GM12891 (cell line): ENCODE data around the gene ZNF576.
A peak's percentile ranks its signal among the peaks of the same experiment; 100 is the strongest.
"Not testable (repeated sequence)": the region's sequence is repeated elsewhere in the genome, so short reads cannot be mapped to it uniquely, and the experiment has no call there.

Experiments
- DNase-seq: peaks from one replicate; pipeline ENCODE4 v3.0.0; 2011; ENCODE audit warnings: low spot score; ENCODE audit not compliant: insufficient read length
- FAIRE-seq: peaks from 2 replicates; lab custom pipeline; 2011; peaks lifted over from hg19 to GRCh38; lab: Jason Lieb, UNC
- PAX5 ChIP-seq: IDR thresholded peaks from 2 replicates; pipeline ENCODE4 v1.6.1; 2011; ENCODE audit warnings: low read length, moderate library complexity, mild to moderate bottlenecking; ENCODE audit not compliant: insufficient read depth, severe bottlenecking
- POLR2A ChIP-seq: IDR thresholded peaks from 2 replicates; pipeline ENCODE4 v1.6.1; 2011; ENCODE audit warnings: low read depth, low read length, control low read depth
- POLR2AphosphoS5 ChIP-seq: IDR thresholded peaks from 2 replicates; pipeline ENCODE4 v1.6.1; 2011; ENCODE audit warnings: low read depth, low read length, control low read depth
- POU2F2 ChIP-seq: IDR thresholded peaks from 2 replicates; pipeline ENCODE4 v1.6.1; 2011; ENCODE audit warnings: low read depth, mild to moderate bottlenecking, control low read depth, low read length, moderate library complexity
- SPI1 ChIP-seq: IDR thresholded peaks from 2 replicates; pipeline ENCODE4 v1.6.1; 2011; ENCODE audit warnings: low read depth, low read length, control low read depth
- TAF1 ChIP-seq: IDR thresholded peaks from 2 replicates; pipeline ENCODE4 v1.6.1; 2011; ENCODE audit warnings: low read depth, low read length, control low read depth

ZNF576 gene

DNA sequence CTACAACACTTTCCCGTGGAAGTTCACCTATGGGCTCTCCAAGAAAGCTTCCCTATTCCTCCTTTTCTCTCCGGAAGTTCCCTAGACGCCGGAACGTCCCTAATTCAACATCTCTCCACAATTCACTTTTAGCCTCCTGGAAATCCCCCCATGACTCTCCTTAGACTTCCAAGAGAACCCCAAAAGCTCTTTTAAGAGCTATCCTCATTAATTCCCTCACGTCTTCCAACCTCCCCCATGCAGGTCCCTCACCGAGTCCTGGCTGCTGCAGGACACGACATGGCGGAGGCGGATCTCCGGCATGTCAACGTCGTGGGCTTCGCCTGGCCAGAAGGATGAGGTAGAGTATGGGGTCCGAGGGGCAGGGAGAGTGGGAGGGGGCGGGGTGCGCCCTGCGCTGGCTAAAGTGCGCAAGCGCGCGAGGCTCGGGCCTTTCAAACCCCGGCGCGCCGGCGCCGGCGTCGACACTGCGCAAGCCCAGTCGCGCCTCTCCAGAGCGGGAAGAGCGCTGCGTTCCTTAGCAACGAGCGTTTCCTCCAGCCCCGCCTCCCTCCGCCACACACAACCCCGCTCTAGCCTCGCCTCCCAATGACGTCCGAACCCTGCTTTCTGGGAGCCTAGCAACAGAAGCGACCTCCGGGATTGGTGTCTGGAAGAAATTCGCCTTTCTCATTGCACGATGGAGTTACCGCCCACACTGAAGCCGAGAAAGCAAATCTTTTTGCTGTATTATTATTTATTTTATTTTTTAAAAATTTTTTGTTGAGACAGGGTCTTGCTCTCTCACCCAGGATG lies 21.0 kb upstream of the ZNF576 start, which contains the start of the genes PINLYP and XRCC1:
Gene PINLYP (plus strand): TSS at position 646 of the 795 bp plus-strand sequence. CDS start 1,391 bp downstream, outside the sequence.
Gene XRCC1 (minus strand): TSS at position 372 of the 795 bp plus-strand sequence. CDS start 69 bp downstream, at position 303.
- DNase-seq (peak; percentile 97), FAIRE-seq (peak; percentile 100)
- TF ChIP-seq POLR2A: no peak
- no peak for TF ChIP-seq TAF1
- no peak for TF ChIP-seq PAX5
- TF ChIP-seq POU2F2: no peak
- no peak for TF ChIP-seq SPI1
- TF ChIP-seq POLR2AphosphoS5: no peak

- no peak for DNase-seq
- no peak for FAIRE-seq
- TF ChIP-seq TAF1 (no peak), POU2F2 (no peak), POLR2AphosphoS5 (no peak), SPI1 (no peak), PAX5 (no peak)
Observed at GRCh38 chr19:43575955-43576878, 20.2 kb upstream of the ZNF576 start.

- FAIRE-seq: no peak
- no peak for DNase-seq
- no peak for TF ChIP-seq POU2F2
- no peak for TF ChIP-seq PAX5
- no peak for TF ChIP-seq TAF1
- no peak for TF ChIP-seq POLR2AphosphoS5
- no peak for TF ChIP-seq SPI1
- TF ChIP-seq POLR2A: no peak
Observed at GRCh38 chr19:43578787-43579186, 17.6 kb upstream of the ZNF576 start.

DNA sequence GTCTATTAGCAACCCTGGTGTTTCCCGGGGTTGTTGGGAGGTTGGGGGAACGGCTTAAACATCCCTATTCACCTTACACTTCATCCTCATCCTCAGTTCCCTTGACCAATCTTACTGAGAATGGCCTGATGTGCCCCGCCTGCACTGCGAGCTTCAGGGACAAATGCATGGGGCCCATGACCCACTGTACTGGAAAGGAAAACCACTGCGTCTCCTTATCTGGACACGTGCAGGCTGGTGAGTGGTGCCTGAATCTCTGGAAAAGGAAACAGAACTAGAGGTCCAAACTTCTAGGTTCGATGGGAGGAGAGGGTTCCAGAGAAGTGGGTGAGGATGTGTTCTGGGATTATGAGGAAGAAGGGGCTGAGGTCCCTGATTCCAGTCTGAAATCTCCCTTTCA lies 14.9 kb upstream of the ZNF576 start:
- no peak for DNase-seq
- TF ChIP-seq POU2F2 (no peak), SPI1 (no peak), POLR2AphosphoS5 (no peak), TAF1 (no peak), POLR2A (no peak), PAX5 (no peak)
- no peak for FAIRE-seq

GRCh38 chr19:43582495-43582894 lies 13.9 kb upstream of the ZNF576 start:
- FAIRE-seq: no peak
- TF ChIP-seq PAX5 (no peak), POLR2A (no peak), POLR2AphosphoS5 (no peak), POU2F2 (no peak), TAF1 (no peak), SPI1 (no peak)

DNA sequence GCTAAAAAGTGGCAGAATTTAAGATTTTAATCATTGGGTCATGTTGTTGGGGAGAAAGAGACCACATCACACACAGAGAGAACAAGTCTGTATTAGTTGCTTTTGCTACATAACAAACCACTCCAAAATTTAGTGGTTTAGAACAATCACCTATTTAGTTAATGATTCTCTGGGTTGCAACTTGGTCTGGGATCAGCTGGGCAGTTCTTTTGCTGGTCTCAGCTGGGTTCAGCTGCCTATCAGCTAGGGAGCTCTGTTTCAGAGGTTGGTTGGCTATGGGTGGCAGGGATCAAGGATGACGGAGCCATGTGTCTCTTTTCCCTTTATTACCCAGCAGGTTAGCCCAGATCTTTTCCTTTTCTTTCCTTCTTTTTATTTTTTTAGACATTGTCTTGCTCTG lies 11.9 kb upstream of the ZNF576 start:
- TF ChIP-seq POLR2AphosphoS5 (no peak), POLR2A (no peak), TAF1 (no peak), SPI1 (no peak), PAX5 (no peak), POU2F2 (no peak)
- DNase-seq (no peak), FAIRE-seq (no peak)

More at GRCh38 chr19:43582495-43582894, 13.9 kb upstream of the ZNF576 start:
- DNase-seq: no peak

- no peak for TF ChIP-seq POLR2A
- no peak for TF ChIP-seq SPI1
- no peak for TF ChIP-seq TAF1
- TF ChIP-seq PAX5: no peak
- TF ChIP-seq POLR2AphosphoS5: no peak
- TF ChIP-seq POU2F2: no peak
- FAIRE-seq: no peak
- no peak for DNase-seq
Observed at GRCh38 chr19:43586346-43586745, 10.0 kb upstream of the ZNF576 start.

GRCh38 chr19:43587029-43587428 lies 9.4 kb upstream of the ZNF576 start:
- not testable (repeated sequence) for DNase-seq, FAIRE-seq

DNA sequence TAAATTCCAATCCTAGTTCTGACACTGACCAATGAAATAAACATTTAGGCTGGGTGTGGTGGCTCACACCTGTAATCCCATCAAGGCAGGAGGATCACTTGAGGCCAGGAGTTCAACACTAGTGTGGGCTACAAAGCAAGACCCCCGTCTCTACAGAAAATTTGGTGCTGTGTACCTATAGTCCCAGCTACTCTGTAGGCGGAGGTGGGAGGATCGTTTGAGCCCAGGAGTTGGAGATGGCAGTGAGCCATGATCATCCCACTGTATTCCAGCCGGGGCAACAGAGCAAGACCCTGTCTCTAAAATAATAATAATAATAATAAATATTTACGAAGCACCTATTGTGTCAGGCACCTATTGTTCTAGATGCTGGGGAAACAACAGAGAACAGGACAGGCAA lies 7.1 kb upstream of the ZNF576 start:
- TF ChIP-seq POU2F2 (no peak), POLR2AphosphoS5 (no peak), SPI1 (no peak), POLR2A (no peak), PAX5 (no peak), TAF1 (no peak)
- DNase-seq (no peak), FAIRE-seq (peak; percentile 9)

- DNase-seq: no peak
- no peak for TF ChIP-seq PAX5
- no peak for TF ChIP-seq TAF1
- TF ChIP-seq POLR2AphosphoS5: no peak
- no peak for TF ChIP-seq POLR2A
- TF ChIP-seq SPI1: no peak
- TF ChIP-seq POU2F2: no peak
- FAIRE-seq: peak; percentile 26
Observed at GRCh38 chr19:43589678-43590077, 6.7 kb upstream of the ZNF576 start.
